Measurements from ENCODE around the gene HIGD1B.

HIGD1B gene

GRCh38 chr17:44837196-44837595, 10.5 kb upstream of the HIGD1B start:
- no peak for DNase-seq (ENCODE audit: low spot score)

GRCh38 chr17:44840274-44840673, 7.4 kb upstream of the HIGD1B start:
- no peak for DNase-seq (ENCODE audit: low spot score)

- no peak for DNase-seq (ENCODE audit: low spot score)
These were observed 6.7 kb upstream of the HIGD1B start for GRCh38 chr17:44840936-44841335.

GRCh38 chr17:44842748-44843147, 4.9 kb upstream of the HIGD1B start:
- no peak for DNase-seq (ENCODE audit: low spot score)

- DNase-seq (ENCODE audit: low spot score) = no peak
These were observed 3.3 kb upstream of the HIGD1B start for GRCh38 chr17:44844390-44844830.

- DNase-seq (ENCODE audit: low spot score) = no peak
These were observed 1.5 kb upstream of the HIGD1B start for GRCh38 chr17:44846206-44846605.

GRCh38 chr17:44848257-44848795, 643 bp downstream of the HIGD1B start:
- DNase-seq (ENCODE audit: low spot score) = no peak

GRCh38 chr17:44848961-44849489, 1.3 kb downstream of the HIGD1B start:
- no peak for DNase-seq (ENCODE audit: low spot score)

GRCh38 chr17:44850025-44850424, 2.3 kb downstream of the HIGD1B start:
- no peak for DNase-seq (ENCODE audit: low spot score)

- no peak for DNase-seq (ENCODE audit: low spot score)
These were observed 2.9 kb downstream of the HIGD1B start for GRCh38 chr17:44850612-44851011.

GRCh38 chr17:44854192-44854591, 6.5 kb downstream of the HIGD1B start:
- no peak for DNase-seq (ENCODE audit: low spot score)

- no peak for DNase-seq (ENCODE audit: low spot score)
These were observed 12.0 kb downstream of the HIGD1B start for GRCh38 chr17:44859701-44860100.

- DNase-seq (ENCODE audit: low spot score) = no peak
These were observed 14.7 kb downstream of the HIGD1B start for GRCh38 chr17:44862278-44862914.

- DNase-seq (ENCODE audit: low spot score) = no peak
These were observed 15.6 kb downstream of the HIGD1B start for GRCh38 chr17:44863061-44863918.

- no peak for DNase-seq (ENCODE audit: low spot score)
These were observed 17.1 kb downstream of the HIGD1B start for GRCh38 chr17:44864831-44865230.

GRCh38 chr17:44865231-44865660, 17.6 kb downstream of the HIGD1B start:
- DNase-seq (ENCODE audit: low spot score) = peak; percentile 81

- DNase-seq (ENCODE audit: low spot score) = no peak
These were observed 18.2 kb downstream of the HIGD1B start for GRCh38 chr17:44865931-44866330.

GRCh38 chr17:44867841-44868240, 20.2 kb downstream of the HIGD1B start:
- no peak for DNase-seq (ENCODE audit: low spot score)

GRCh38 chr17:44871556-44871955, 23.9 kb downstream of the HIGD1B start:
- DNase-seq (ENCODE audit: low spot score) = no peak

- DNase-seq (ENCODE audit: low spot score) = peak; percentile 8
These were observed 24.6 kb downstream of the HIGD1B start for GRCh38 chr17:44872131-44872768.

- DNase-seq (ENCODE audit: low spot score) = no peak
These were observed 28.1 kb downstream of the HIGD1B start for GRCh38 chr17:44875761-44876160.

GRCh38 chr17:44877121-44877520, 29.4 kb downstream of the HIGD1B start:
- no peak for DNase-seq (ENCODE audit: low spot score)

Measured in Ammon's horn (tissue), 1 donor.